H1 (cell line): ENCODE results near the gene CD300LB. TPM values are rescaled to one million over a fixed set of nuclear protein-coding genes. Genes with fewer than 3 reads are reported as not detected.

ENCODE experiments used
- CTCF ChIA-PET: fragments of 300-600 bp; sonication (Branson Sonifier 250); formaldehyde crosslinking; loops from one replicate; lab custom pipeline; 2021; ENCODE audit not compliant: partially characterized antibody; lab: Charles Lee
- POLR2A ChIA-PET: fragments of 300-600 bp; sonication (Branson Sonifier 250); formaldehyde crosslinking; loops from one replicate; lab custom pipeline; 2021; ENCODE audit warnings: inconsistent platforms; ENCODE audit not compliant: partially characterized antibody; lab: Charles Lee
- DNase-seq, 2 experiments: peaks; one replicate each; pipeline versions ENCODE4 v3.0.0 to v3.0.0-alpha.2; 2010 to 2022; ENCODE audit warnings: low spot score in 2 of 2, low read depth in 1 of 2, mixed read lengths in 1 of 2
- FAIRE-seq: peaks from 2 replicates; lab custom pipeline; 2011; peaks lifted over from hg19 to GRCh38; lab: Jason Lieb, UNC
- H2AFZ ChIP-seq: 2 replicates; pipeline ENCODE4 v1.8.1; 2012; ENCODE audit warnings: low read length, inconsistent platforms
- H2AK5ac ChIP-seq: 2 replicates; pipeline ENCODE4 v1.6.1; 2013; ENCODE audit warnings: low read depth, low read length
- H2BK120ac ChIP-seq: replicated peaks from 2 replicates; pipeline ENCODE3; 2013; ENCODE audit warnings: low read depth, low read length, inconsistent platforms
- H2BK12ac ChIP-seq: 2 replicates; pipeline ENCODE4 v1.6.1; 2013; ENCODE audit warnings: low read depth, low read length
- H2BK15ac ChIP-seq: 2 replicates; pipeline ENCODE4 v1.6.1; 2013; ENCODE audit warnings: low read length
- H2BK20ac ChIP-seq: 2 replicates; pipeline ENCODE4 v1.6.1; 2013; ENCODE audit warnings: low read length
- H2BK5ac ChIP-seq: 2 replicates; pipeline ENCODE4 v1.6.1; 2013; ENCODE audit warnings: low read depth, low read length
- H3K14ac ChIP-seq: 2 replicates; pipeline ENCODE4 v1.6.1; 2013; ENCODE audit warnings: inconsistent platforms; ENCODE audit not compliant: insufficient read length
- H3K18ac ChIP-seq: 2 replicates; pipeline ENCODE4 v1.6.1; 2013; ENCODE audit warnings: low read length; ENCODE audit errors: extremely low read depth
- H3K23ac ChIP-seq: 2 replicates; pipeline ENCODE4 v1.6.1; 2013; ENCODE audit warnings: inconsistent platforms; ENCODE audit not compliant: insufficient read length
- H3K23me2 ChIP-seq: 2 replicates; pipeline ENCODE4 v1.6.1; 2013; ENCODE audit warnings: low read depth, low read length
- H3K27ac ChIP-seq: 2 replicates; pipeline ENCODE4 v1.6.1; 2011; ENCODE audit warnings: low read depth, low read length, inconsistent platforms
- H3K27me3 ChIP-seq, 4 experiments: replicated peaks in 1 of 4; 1 replicate in 1 of 4; 2 replicates in 3 of 4; pipeline versions ENCODE4 v1.6.1 to v1.8.1; 2011 to 2013; ENCODE audit warnings: low read length in 3 of 4, mild to moderate bottlenecking in 3 of 4, inconsistent platforms in 2 of 4, mixed read lengths in 2 of 4, moderate library complexity in 1 of 4; ENCODE audit not compliant: control insufficient read depth in 3 of 4, insufficient read depth in 3 of 4; ENCODE audit errors: extremely low read depth in 1 of 4
- H3K36me3 ChIP-seq, 4 experiments: 2 replicates each; pipeline versions ENCODE4 v1.6.1 to v1.8.1; 2011 to 2013; ENCODE audit warnings: mild to moderate bottlenecking in 4 of 4, low read length in 3 of 4, moderate library complexity in 2 of 4, control low read depth in 1 of 4, inconsistent platforms in 1 of 4; ENCODE audit not compliant: insufficient read depth in 4 of 4, control insufficient read depth in 2 of 4
- H3K4ac ChIP-seq: replicated peaks from 2 replicates; pipeline ENCODE3; 2013; ENCODE audit warnings: low read length, low read depth, mixed read lengths, inconsistent platforms; ENCODE audit not compliant: insufficient read length
- H3K4me1 ChIP-seq, 4 experiments: replicated peaks in 1 of 4; 1 replicate in 1 of 4; 2 replicates in 3 of 4; pipeline versions ENCODE4 v1.6.1 to v1.8.1; 2011 to 2013; ENCODE audit warnings: low read length in 3 of 4, inconsistent platforms in 2 of 4, mixed read lengths in 1 of 4; ENCODE audit not compliant: insufficient read depth in 4 of 4, control insufficient read depth in 3 of 4
- H3K4me2 ChIP-seq, 2 experiments: 2 replicates each; pipeline versions ENCODE4 v1.6.1 to v1.8.1; 2011 to 2013; ENCODE audit warnings: low read depth in 2 of 2, low read length in 2 of 2, control low read depth in 1 of 2, inconsistent platforms in 1 of 2, mild to moderate bottlenecking in 1 of 2; ENCODE audit not compliant: insufficient read depth in 1 of 2
- H3K4me3 ChIP-seq, 4 experiments: fragments of 200-600, 300-600 bp in 1 of 4; sonication (generic), shearing (Covaris generic), sonication (Bioruptor Twin) in 1 of 4; 2 replicates each; pipeline versions ENCODE4 v1.5.1 to v1.8.1; 2011 to 2016; ENCODE audit warnings: low read length in 4 of 4, low read depth in 3 of 4, control low read depth in 2 of 4, inconsistent platforms in 2 of 4, mild to moderate bottlenecking in 2 of 4, mixed read lengths in 1 of 4, moderate library complexity in 1 of 4; ENCODE audit not compliant: insufficient read depth in 2 of 4; ENCODE audit errors: extremely low read depth in 1 of 4
- H3K56ac ChIP-seq: replicated peaks from 2 replicates; pipeline ENCODE3; 2013; ENCODE audit warnings: low read depth, mild to moderate bottlenecking, mixed read lengths, low read length, inconsistent platforms; ENCODE audit not compliant: insufficient read length
- H3K79me1 ChIP-seq: 2 replicates; pipeline ENCODE4 v1.6.1; 2013; ENCODE audit warnings: low read depth, low read length, control low read depth
- H3K79me2 ChIP-seq, 2 experiments: 2 replicates each; pipeline versions ENCODE4 v1.6.1 to v1.8.1; 2012 to 2013; ENCODE audit warnings: low read length in 2 of 2, mild to moderate bottlenecking in 2 of 2, inconsistent platforms in 1 of 2; ENCODE audit not compliant: insufficient read depth in 2 of 2, control insufficient read depth in 1 of 2
- H3K9ac ChIP-seq, 4 experiments: replicated peaks in 1 of 4; 1 replicate in 1 of 4; 2 replicates in 3 of 4; pipeline versions ENCODE4 v1.6.1 to v1.8.1; 2011 to 2013; ENCODE audit warnings: low read depth in 3 of 4, low read length in 3 of 4, control low read depth in 2 of 4, mild to moderate bottlenecking in 2 of 4, moderate library complexity in 2 of 4, inconsistent platforms in 1 of 4; ENCODE audit errors: extremely low read depth in 1 of 4
- H3K9me3 ChIP-seq, 2 experiments: 2 replicates each; pipeline versions ENCODE4 v1.6.1 to v1.8.1; 2012 to 2013; ENCODE audit warnings: mild to moderate bottlenecking in 2 of 2, moderate library complexity in 2 of 2, control low read depth in 1 of 2, inconsistent platforms in 1 of 2, low read depth in 1 of 2, low read length in 1 of 2, mixed read lengths in 1 of 2; ENCODE audit not compliant: insufficient read depth in 2 of 2
- H4K20me1 ChIP-seq, 2 experiments: replicated peaks in 1 of 2; 2 replicates each; pipeline versions ENCODE3 to v1.8.1; 2011 to 2013; ENCODE audit warnings: inconsistent platforms in 2 of 2, low read length in 2 of 2, mild to moderate bottlenecking in 1 of 2; ENCODE audit not compliant: insufficient read depth in 2 of 2, control insufficient read depth in 1 of 2
- H4K5ac ChIP-seq: 2 replicates; pipeline ENCODE4 v1.6.1; 2013; ENCODE audit warnings: low read length, low read depth, mixed read lengths, inconsistent platforms; ENCODE audit not compliant: insufficient read length
- H4K8ac ChIP-seq: 2 replicates; pipeline ENCODE4 v1.8.0; 2013; ENCODE audit warnings: mild to moderate bottlenecking, moderate library complexity, low read length, inconsistent platforms; ENCODE audit not compliant: insufficient read depth; ENCODE audit errors: extremely low read depth
- H4K91ac ChIP-seq: replicated peaks from 2 replicates; pipeline ENCODE3; 2013; ENCODE audit warnings: low read length, mixed read lengths, inconsistent platforms; ENCODE audit not compliant: insufficient read length
- CHD2 ChIP-seq: IDR thresholded peaks from 2 replicates; pipeline ENCODE4 v1.6.1; 2012; ENCODE audit warnings: low read length, improper control_type of control experiment
- EP300 ChIP-seq, 2 experiments: IDR thresholded peaks; 1 replicate in 1 of 2; 2 replicates in 1 of 2; pipeline ENCODE4 v1.6.1; 2011 to 2012; ENCODE audit warnings: low read depth in 2 of 2, low read length in 2 of 2, mild to moderate bottlenecking in 2 of 2, borderline replicate concordance in 1 of 2, inconsistent platforms in 1 of 2, moderate library complexity in 1 of 2
- MAFK ChIP-seq: IDR thresholded peaks from 2 replicates; pipeline ENCODE4 v1.6.1; 2012; ENCODE audit warnings: low read depth, mild to moderate bottlenecking, improper control_type of control experiment, low read length
- SIN3A ChIP-seq, 2 experiments: IDR thresholded peaks in 1 of 2; conservative IDR thresholded peaks in 1 of 2; 2 replicates each; pipeline ENCODE4 v1.6.1; 2011 to 2012; ENCODE audit warnings: low read length in 2 of 2, improper control_type of control experiment in 1 of 2, low read depth in 1 of 2, mild to moderate bottlenecking in 1 of 2
- SP4 ChIP-seq: IDR thresholded peaks from 2 replicates; pipeline ENCODE4 v1.6.1; 2012; ENCODE audit warnings: low read length, inconsistent platforms
- TBP ChIP-seq: IDR thresholded peaks from 2 replicates; pipeline ENCODE4 v1.6.1; 2011; ENCODE audit warnings: low read depth, low read length, improper control_type of control experiment
- WGBS, 2 experiments: shearing (Covaris generic) in 1 of 2; methylation state at CpG; one replicate each; pipeline versions ENCODE4 v1.1.6 to v1.1.7; 2013 to 2015; ENCODE audit warnings: low lambda C conversion rate in 2 of 2, mixed read lengths in 2 of 2, inconsistent platforms in 1 of 2, low coverage in 1 of 2, missing lambda C conversion rate in 1 of 2; ENCODE audit not compliant: insufficient replicate concordance in 2 of 2, insufficient coverage in 1 of 2, insufficient read length in 1 of 2; ENCODE audit errors: extremely low coverage in 1 of 2, missing lambda C conversion rate in 1 of 2; 5-methylcytosine and 5-hydroxymethylcytosine counted together
- polyA plus RNA-seq, 7 experiments: library from polyadenylated mRNA; depleted of rRNA in 3 of 7; stranded (reverse) in 5 of 7; unstranded in 2 of 7; fragments of >200 nt in 5 of 7; fragments of 200-250 nt in 2 of 7; gene quantifications; 1 replicate in 5 of 7; 2 replicates in 1 of 7; 4 replicates in 1 of 7; pipeline versions ENCODE4 v1.2.1 to v1.2.3, GENCODE V29; 2011 to 2013; ENCODE audit warnings: missing spikeins in 2 of 7, mixed read lengths in 2 of 7
- total RNA-seq: library from RNA; stranded (reverse); fragmentation: NEBNext Ultra II Directional; extraction: Animal tissue kit (Norgen Biotek cat#: 25700); gene quantifications from 2 replicates; pipeline ENCODE4 v1.2.1, GENCODE V29; 2021
- TF ChIP-seq, protein P1 (sequence below): IDR thresholded peaks from 2 replicates; pipeline ENCODE4 v1.6.1; 2012; ENCODE audit warnings: low read length, inconsistent platforms

The CD300LB gene
- total and polyA plus RNA-seq, 2 of the 8 experiments (the other 6 are each of a cell fraction or from before 2014, with no cell fraction given): not detected

- Histone ChIP-seq H2AK5ac (peak overlapping the region; percentile 3; the same call in 1 of the 2 replicates), H2BK20ac (no peak overlapping the region), H2AFZ (no peak overlapping the region), H3K27me3 (peaks cover 0 to 2% (median 0%) of the 10 kb centered on the region in 4 experiments; a peak in 1 of 7 replicates), H2BK120ac (no peak overlapping the region), H3K4me3 (no peak overlapping the region), H3K4me1 (no peaks in the 10 kb centered on the region), H3K9ac (no peak overlapping the region), H3K56ac (no peak overlapping the region), H2BK5ac (no peak overlapping the region), H3K36me3 (no peaks in the 10 kb centered on the region), H3K4ac (no peak overlapping the region), H4K5ac (no peak overlapping the region), H4K91ac (no peak overlapping the region), H2BK15ac (no peak overlapping the region), H4K8ac (no peak overlapping the region), H4K20me1 (no peaks in the 10 kb centered on the region), H3K23me2 (peaks cover 2% of the 10 kb centered on the region; the same call in 1 of the 2 replicates), H2BK12ac (no peak overlapping the region), H3K79me1 (no peaks in the 10 kb centered on the region), H3K14ac (no peak overlapping the region), H3K18ac (no peak overlapping the region), H3K23ac (no peak overlapping the region), H3K4me2 (no peak overlapping the region), H3K9me3 (peaks cover 13 to 21% of the 10 kb centered on the region in 2 experiments), H3K79me2 (no peaks in the 10 kb centered on the region), H3K27ac (no peak overlapping the region)
- ChIA-PET CTCF (interaction anchor here (1.0 kb wide), 1 partner anchor 12 kb away, joined by 3 read pairs; no protein-coding TSS in a partner anchor), POLR2A (no interaction called here)
- FAIRE-seq: peak; percentile 85
- WGBS, 2 experiments: 93% methylated on average over 10 of the region's 10 CpGs; no CpG with 5 or more reads in 1 of the 2 experiments
- DNase-seq: no peak
- TF ChIP-seq SP4 (peak; percentile 98; the same call in 1 of the 2 replicates), EP300 (IDR thresholded peaks at IDR 0.05; ENCODE audit: borderline replicate concordance in 1 of 2, low read depth in 2 of 2, low read length in 2 of 2) (0 out of 3 replicates have a peak, but pooled peaks of 1 of the 2 experiments have one; percentile 1), TBP (no peak), SIN3A (conservative IDR thresholded peaks at IDR 0.05 in 1 of 2, IDR thresholded peaks at IDR 0.05 in 1 of 2; ENCODE audit: low read depth in 1 of 2, low read length in 2 of 2) (0 out of 4 replicates have a peak, but pooled peaks of 1 of the 2 experiments have one; percentile 0), CHD2 (no peak), MAFK (0 out of 2 replicates have a peak, but pooled peaks have one; percentile 0)
- TF ChIP-seq, protein P1, sequence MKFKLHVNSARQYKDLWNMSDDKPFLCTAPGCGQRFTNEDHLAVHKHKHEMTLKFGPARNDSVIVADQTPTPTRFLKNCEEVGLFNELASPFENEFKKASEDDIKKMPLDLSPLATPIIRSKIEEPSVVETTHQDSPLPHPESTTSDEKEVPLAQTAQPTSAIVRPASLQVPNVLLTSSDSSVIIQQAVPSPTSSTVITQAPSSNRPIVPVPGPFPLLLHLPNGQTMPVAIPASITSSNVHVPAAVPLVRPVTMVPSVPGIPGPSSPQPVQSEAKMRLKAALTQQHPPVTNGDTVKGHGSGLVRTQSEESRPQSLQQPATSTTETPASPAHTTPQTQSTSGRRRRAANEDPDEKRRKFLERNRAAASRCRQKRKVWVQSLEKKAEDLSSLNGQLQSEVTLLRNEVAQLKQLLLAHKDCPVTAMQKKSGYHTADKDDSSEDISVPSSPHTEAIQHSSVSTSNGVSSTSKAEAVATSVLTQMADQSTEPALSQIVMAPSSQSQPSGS: 0 out of 2 replicates have a peak, but pooled peaks have one; percentile 18
These were observed 16.5 kb downstream of the CD300LB start for GRCh38 chr17:74514632-74515334.
